H1 (cell line): ENCODE data around the gene SEZ6L. TPM values are rescaled to one million over a fixed set of nuclear protein-coding genes. Genes with fewer than 3 reads are reported as not detected.

Experiments used
- BRCA1 ChIP-seq: IDR thresholded peaks from 2 replicates; pipeline ENCODE4 v1.6.1; 2012; ENCODE audit warnings: low read depth, low read length, improper control_type of control experiment
- EGR1 ChIP-seq: IDR thresholded peaks from 2 replicates; pipeline ENCODE4 v1.6.1; 2011; ENCODE audit warnings: low read depth, low read length, borderline replicate concordance
- KDM4A ChIP-seq: IDR thresholded peaks from one replicate; pipeline ENCODE4 v1.7.1; 2012; ENCODE audit warnings: low read depth, mild to moderate bottlenecking, moderate library complexity, low read length, inconsistent platforms; ENCODE audit not compliant: severe bottlenecking
- POU5F1 ChIP-seq: IDR thresholded peaks from 2 replicates; pipeline ENCODE4 v1.6.1; 2011; ENCODE audit warnings: low read depth, mild to moderate bottlenecking, low read length, moderate library complexity
- SAP30 ChIP-seq: fragments of 300-600 bp; sonication (generic); IDR thresholded peaks from 2 replicates; pipeline ENCODE4 v1.7.1; 2012; ENCODE audit warnings: low read length, moderate library complexity, mild to moderate bottlenecking, inconsistent platforms; ENCODE audit not compliant: insufficient read depth, insufficient replicate concordance
- SP2 ChIP-seq: IDR thresholded peaks from 2 replicates; pipeline ENCODE4 v1.6.1; 2012; ENCODE audit warnings: mild to moderate bottlenecking, low read length, inconsistent platforms
- TAF7 ChIP-seq: optimal IDR thresholded peaks from 2 replicates; pipeline ENCODE3; 2011; ENCODE audit warnings: low read depth, mild to moderate bottlenecking, inconsistent platforms, low read length, moderate library complexity, borderline replicate concordance
- polyA plus RNA-seq, 7 experiments: library from polyadenylated mRNA; depleted of rRNA in 3 of 7; stranded (reverse) in 5 of 7; unstranded in 2 of 7; fragments of >200 nt in 5 of 7; fragments of 200-250 nt in 2 of 7; gene quantifications; 1 replicate in 5 of 7; 2 replicates in 1 of 7; 4 replicates in 1 of 7; pipeline versions ENCODE4 v1.2.1 to v1.2.3, GENCODE V29; 2011 to 2013; ENCODE audit warnings: missing spikeins in 2 of 7, mixed read lengths in 2 of 7
- total RNA-seq: library from RNA; stranded (reverse); fragmentation: NEBNext Ultra II Directional; extraction: Animal tissue kit (Norgen Biotek cat#: 25700); gene quantifications from 2 replicates; pipeline ENCODE4 v1.2.1, GENCODE V29; 2021
- TF ChIP-seq, protein P1 (sequence below): IDR thresholded peaks from 2 replicates; pipeline ENCODE4 v1.6.1; 2012; ENCODE audit warnings: inconsistent platforms

Gene SEZ6L
- total and polyA plus RNA-seq, 2 of the 8 experiments (the other 6 are each of a cell fraction or from before 2014, with no cell fraction given): 0.06 to 0.33 TPM

DNA sequence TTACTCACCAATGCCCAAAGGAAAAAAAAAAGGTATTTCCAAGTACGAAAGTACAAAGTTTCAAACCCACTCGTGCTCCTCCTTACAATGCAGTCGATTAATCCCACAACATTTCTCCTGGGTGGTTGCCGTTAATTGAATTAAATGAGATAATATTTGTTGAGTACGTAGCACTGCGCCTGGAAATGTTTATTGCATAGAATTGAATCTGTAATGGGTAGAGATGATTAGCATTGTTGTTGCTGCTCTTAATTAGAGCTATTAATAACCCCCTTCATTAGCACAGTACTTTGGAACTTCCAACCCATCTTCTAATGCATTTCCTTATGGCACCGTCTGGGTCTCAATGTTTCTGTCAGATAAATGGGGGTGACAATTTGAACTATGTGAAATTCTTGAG lies 77.3 kb downstream of the SEZ6L start (continued):
- TF ChIP-seq POU5F1 (no peak), EGR1 (no peak), BRCA1 (no peak), SP2 (no peak), KDM4A (no peak), SAP30 (no peak), TAF7 (no peak)
- TF ChIP-seq, protein P1, sequence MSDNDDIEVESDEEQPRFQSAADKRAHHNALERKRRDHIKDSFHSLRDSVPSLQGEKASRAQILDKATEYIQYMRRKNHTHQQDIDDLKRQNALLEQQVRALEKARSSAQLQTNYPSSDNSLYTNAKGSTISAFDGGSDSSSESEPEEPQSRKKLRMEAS: no peak
